Liver (tissue), 10 donors: Measurements from ENCODE around the gene PGAM5. TPM values are rescaled to one million over a fixed set of nuclear protein-coding genes. Genes with fewer than 3 reads are reported as not detected.

Experiments used
- DNase-seq: peaks from one replicate; pipeline ENCODE4 v3.0.0-alpha.2; 2017; ENCODE audit warnings: low spot score
- H3K27ac ChIP-seq, 2 donors: one replicate each; pipeline ENCODE4 v1.7.0; 2013; ENCODE audit warnings: inconsistent platforms in 2 of 2, low read length in 2 of 2, control low read depth in 1 of 2, low read depth in 1 of 2, mild to moderate bottlenecking in 1 of 2
- H3K27me3 ChIP-seq, 4 donors: one replicate each; pipeline versions ENCODE4 v1.6.1 to v1.7.0; 2013; ENCODE audit warnings: low read length in 3 of 4, inconsistent platforms in 1 of 4, mild to moderate bottlenecking in 1 of 4, moderate library complexity in 1 of 4; ENCODE audit not compliant: control insufficient read depth in 4 of 4, insufficient read depth in 4 of 4
- H3K36me3 ChIP-seq, 4 donors: one replicate each; pipeline versions ENCODE4 v1.6.1 to v1.7.0; 2013; ENCODE audit warnings: low read length in 3 of 4, mild to moderate bottlenecking in 3 of 4, low read depth in 1 of 4, moderate library complexity in 1 of 4; ENCODE audit not compliant: control insufficient read depth in 4 of 4, insufficient read depth in 3 of 4
- H3K4me1 ChIP-seq, 4 donors: one replicate each; pipeline versions ENCODE4 v1.6.1 to v1.7.0; 2013; ENCODE audit warnings: low read length in 3 of 4, mild to moderate bottlenecking in 3 of 4, moderate library complexity in 1 of 4; ENCODE audit not compliant: control insufficient read depth in 4 of 4, insufficient read depth in 4 of 4
- H3K4me3 ChIP-seq, 3 donors: one replicate each; pipeline versions ENCODE4 v1.6.1 to v1.7.0; 2013; ENCODE audit warnings: low read length in 3 of 3, control low read depth in 1 of 3, low read depth in 1 of 3, mild to moderate bottlenecking in 1 of 3
- H3K9ac ChIP-seq, 2 donors: one replicate each; pipeline ENCODE4 v1.7.0; 2013; ENCODE audit warnings: low read length in 2 of 2, mild to moderate bottlenecking in 2 of 2, moderate library complexity in 2 of 2, control low read depth in 1 of 2, low read depth in 1 of 2
- H3K9me3 ChIP-seq, 4 donors: one replicate each; pipeline versions ENCODE4 v1.6.1 to v1.7.0; 2013; ENCODE audit warnings: low read length in 3 of 4; ENCODE audit not compliant: control insufficient read depth in 4 of 4
- EGR1 ChIP-seq, 2 donors: IDR thresholded peaks; 2 replicates each; pipeline ENCODE4 v1.6.1; 2016 to 2018; ENCODE audit warnings: antibody characterized with exemption in 2 of 2, low read depth in 2 of 2
- FOXA2 ChIP-seq: IDR thresholded peaks from 2 replicates; pipeline ENCODE4 v1.6.1; 2016; ENCODE audit warnings: antibody characterized with exemption
- HNF4A ChIP-seq, 2 donors: conservative IDR thresholded peaks; 2 replicates each; pipeline ENCODE4 v1.6.1; 2016; ENCODE audit warnings: antibody characterized with exemption in 2 of 2, mild to moderate bottlenecking in 2 of 2
- HNF4G ChIP-seq: IDR thresholded peaks from 2 replicates; pipeline ENCODE4 v1.6.1; 2016; ENCODE audit warnings: antibody characterized with exemption
- JUND ChIP-seq, 2 donors: IDR thresholded peaks; 2 replicates each; pipeline ENCODE4 v1.6.1; 2016; ENCODE audit warnings: antibody characterized with exemption in 2 of 2
- NR2F2 ChIP-seq: IDR thresholded peaks from 2 replicates; pipeline ENCODE4 v1.6.1; 2016; ENCODE audit warnings: antibody characterized with exemption
- RAD21 ChIP-seq, 2 donors: IDR thresholded peaks; 2 replicates each; pipeline ENCODE4 v1.6.1; 2016; ENCODE audit warnings: antibody characterized with exemption in 2 of 2, mild to moderate bottlenecking in 2 of 2
- RXRA ChIP-seq, 2 donors: IDR thresholded peaks; 2 replicates each; pipeline ENCODE4 v1.6.1; 2017 to 2018; ENCODE audit warnings: antibody characterized with exemption in 2 of 2, mild to moderate bottlenecking in 1 of 2
- SP1 ChIP-seq: IDR thresholded peaks from 2 replicates; pipeline ENCODE4 v1.6.1; 2018; ENCODE audit warnings: antibody characterized with exemption, mild to moderate bottlenecking
- YY1 ChIP-seq: IDR thresholded peaks from 2 replicates; pipeline ENCODE4 v1.6.1; 2016; ENCODE audit warnings: antibody characterized with exemption, mild to moderate bottlenecking
- WGBS: extraction: QIAGEN DNeasy Blood & Tissue Kit; methylation state at CpG from one replicate; pipeline ENCODE4 v1.1.7; 2013; 5-methylcytosine and 5-hydroxymethylcytosine counted together
- polyA plus RNA-seq, 2 donors: library from polyadenylated mRNA; stranded (reverse) in 1 of 2; unstranded in 1 of 2; fragments of 200-250 nt in 1 of 2; fragments of >200 nt in 1 of 2; fragmentation: Nextera tagmentation in 1 of 2; extraction: Ambion mirVana in 1 of 2; gene quantifications; one replicate each; pipeline versions ENCODE4 v1.2.1 to v1.2.3, GENCODE V29; 2013 to 2015
- small RNA-seq: library from RNA; depleted of rRNA; stranded (forward); fragments of <200 nt; gene quantifications from one replicate; pipeline ENCODE3, GENCODE V24; 2014
- total RNA-seq, 2 donors: library from RNA; depleted of rRNA; stranded (reverse); fragments of >200 nt; gene quantifications; one replicate each; pipeline ENCODE4 v1.2.3, GENCODE V29; 2014
- TF ChIP-seq, protein P1 (sequence below): IDR thresholded peaks from 2 replicates; pipeline ENCODE4 v1.6.1; 2016; ENCODE audit warnings: antibody characterized with exemption
- TF ChIP-seq, protein P2 (sequence below): IDR thresholded peaks from 2 replicates; pipeline ENCODE4 v1.6.1; 2016; ENCODE audit warnings: antibody characterized with exemption, mild to moderate bottlenecking
- TF ChIP-seq, protein P3 (sequence below): IDR thresholded peaks from 2 replicates; pipeline ENCODE4 v1.6.1; 2016; ENCODE audit warnings: antibody characterized with exemption
- donor health status: healthy.
- donor health status: healthy.
- donor health status: healthy.
- donor health status: healthy.
- donor health status: healthy.

The PGAM5 gene
- total and polyA plus RNA-seq, 4 donors = 6.3 to 34.0 (median 22.2) TPM

DNA sequence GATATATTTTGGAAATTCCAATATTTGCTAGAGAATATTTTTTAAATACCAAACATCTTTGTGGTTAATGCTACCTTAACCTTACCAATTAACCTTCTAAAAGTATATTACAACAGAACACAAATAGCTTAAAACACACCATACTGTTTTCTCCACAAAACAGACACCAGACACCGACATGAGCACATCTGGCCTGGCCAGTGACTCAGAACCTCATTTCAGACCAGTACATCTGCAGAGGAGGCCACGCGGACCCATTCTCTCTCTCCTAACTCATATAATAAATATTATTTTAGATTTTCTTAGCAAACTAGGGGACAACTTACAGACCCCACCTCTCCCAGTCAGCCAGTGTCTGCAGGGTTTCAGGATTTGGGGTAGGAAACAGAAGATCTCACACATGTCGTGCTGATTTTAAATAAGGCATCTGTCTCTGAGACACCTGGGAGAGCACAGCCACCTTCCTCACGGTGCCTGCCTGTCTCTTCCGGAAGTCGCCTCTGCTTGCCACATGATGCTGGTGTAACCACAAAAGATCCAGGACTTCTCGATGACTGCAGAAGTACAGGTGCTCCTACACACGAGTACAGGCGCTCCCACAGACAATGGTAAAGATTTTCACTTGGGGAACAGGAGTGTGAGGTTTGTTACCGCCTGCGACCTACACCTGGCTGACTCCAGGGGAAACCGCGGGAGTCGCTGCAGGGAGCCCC is 60.6 kb downstream of the PGAM5 start:
- peaks cover 0 to 9% (median 2%) of the 10 kb centered on the region in 4 donors for H3K4me1 ChIP-seq
- no peaks in the 10 kb centered on the region for H3K27me3 ChIP-seq
- H3K36me3 ChIP-seq = peaks cover 12 to 54% (median 30%) of the 10 kb centered on the region in 4 donors
- H3K9ac ChIP-seq = no peak overlapping the region
- no peak overlapping the region for H3K27ac ChIP-seq
- WGBS = 93% methylated on average over 15 of the region's 15 CpGs
- TF ChIP-seq HNF4A (conservative IDR thresholded peaks at IDR 0.05) (no peak), YY1 (no peak), EGR1 (IDR thresholded peaks at IDR 0.05; ENCODE audit: low read depth in 2 of 2) (no peak), FOXA2 (no peak), JUND (IDR thresholded peaks at IDR 0.05) (no peak), SP1 (no peak), NR2F2 (no peak), RXRA (IDR thresholded peaks at IDR 0.05) (no peak), RAD21 (IDR thresholded peaks at IDR 0.05) (no peak), HNF4G (no peak)
- TF ChIP-seq, protein P1, sequence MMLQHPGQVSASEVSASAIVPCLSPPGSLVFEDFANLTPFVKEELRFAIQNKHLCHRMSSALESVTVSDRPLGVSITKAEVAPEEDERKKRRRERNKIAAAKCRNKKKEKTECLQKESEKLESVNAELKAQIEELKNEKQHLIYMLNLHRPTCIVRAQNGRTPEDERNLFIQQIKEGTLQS = no peak
- TF ChIP-seq, protein P2, sequence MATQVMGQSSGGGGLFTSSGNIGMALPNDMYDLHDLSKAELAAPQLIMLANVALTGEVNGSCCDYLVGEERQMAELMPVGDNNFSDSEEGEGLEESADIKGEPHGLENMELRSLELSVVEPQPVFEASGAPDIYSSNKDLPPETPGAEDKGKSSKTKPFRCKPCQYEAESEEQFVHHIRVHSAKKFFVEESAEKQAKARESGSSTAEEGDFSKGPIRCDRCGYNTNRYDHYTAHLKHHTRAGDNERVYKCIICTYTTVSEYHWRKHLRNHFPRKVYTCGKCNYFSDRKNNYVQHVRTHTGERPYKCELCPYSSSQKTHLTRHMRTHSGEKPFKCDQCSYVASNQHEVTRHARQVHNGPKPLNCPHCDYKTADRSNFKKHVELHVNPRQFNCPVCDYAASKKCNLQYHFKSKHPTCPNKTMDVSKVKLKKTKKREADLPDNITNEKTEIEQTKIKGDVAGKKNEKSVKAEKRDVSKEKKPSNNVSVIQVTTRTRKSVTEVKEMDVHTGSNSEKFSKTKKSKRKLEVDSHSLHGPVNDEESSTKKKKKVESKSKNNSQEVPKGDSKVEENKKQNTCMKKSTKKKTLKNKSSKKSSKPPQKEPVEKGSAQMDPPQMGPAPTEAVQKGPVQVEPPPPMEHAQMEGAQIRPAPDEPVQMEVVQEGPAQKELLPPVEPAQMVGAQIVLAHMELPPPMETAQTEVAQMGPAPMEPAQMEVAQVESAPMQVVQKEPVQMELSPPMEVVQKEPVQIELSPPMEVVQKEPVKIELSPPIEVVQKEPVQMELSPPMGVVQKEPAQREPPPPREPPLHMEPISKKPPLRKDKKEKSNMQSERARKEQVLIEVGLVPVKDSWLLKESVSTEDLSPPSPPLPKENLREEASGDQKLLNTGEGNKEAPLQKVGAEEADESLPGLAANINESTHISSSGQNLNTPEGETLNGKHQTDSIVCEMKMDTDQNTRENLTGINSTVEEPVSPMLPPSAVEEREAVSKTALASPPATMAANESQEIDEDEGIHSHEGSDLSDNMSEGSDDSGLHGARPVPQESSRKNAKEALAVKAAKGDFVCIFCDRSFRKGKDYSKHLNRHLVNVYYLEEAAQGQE = no peak
- TF ChIP-seq, protein P3, sequence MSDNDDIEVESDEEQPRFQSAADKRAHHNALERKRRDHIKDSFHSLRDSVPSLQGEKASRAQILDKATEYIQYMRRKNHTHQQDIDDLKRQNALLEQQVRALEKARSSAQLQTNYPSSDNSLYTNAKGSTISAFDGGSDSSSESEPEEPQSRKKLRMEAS = no peak
- no peaks in the 10 kb centered on the region for H3K9me3 ChIP-seq
- DNase-seq = no peak
- H3K4me3 ChIP-seq = no peak overlapping the region

Small RNA genes within 50 kb of the gene (small RNA-seq; reads per million reads assigned to genes)
- gene RNA5SP379 = not detected

Other genes with a start within 250 kb of the PGAM5 start
- gene FBRSL1, start 220.7 kb upstream of the PGAM5 start, total RNA-seq = 1 to 10 TPM; 4.4 to 6.8 TPM
- gene FBRSL1, start 220.7 kb upstream of the PGAM5 start, polyA plus RNA-seq = 10 to 100 TPM in 1 of 2 donors, 1 to 10 TPM in 1; 2.5 to 35.5 TPM
- 1 to 10 TPM in 1 of 2 donors, not detected in 1; 2.6 TPM for gene LRCOL1, start 100.3 kb upstream of the PGAM5 start, total RNA-seq
- 10 to 100 TPM in 1 of 2 donors, 1 to 10 TPM in 1; 5.9 to 40.7 TPM for gene LRCOL1, start 100.3 kb upstream of the PGAM5 start, polyA plus RNA-seq
- gene P2RX2, start 92.1 kb upstream of the PGAM5 start, total RNA-seq = not detected
- not detected for gene P2RX2, start 92.1 kb upstream of the PGAM5 start, polyA plus RNA-seq
- gene POLE, start 23.5 kb upstream of the PGAM5 start, total RNA-seq = 10 to 100 TPM; 31.0 to 39.2 TPM
- gene POLE, start 23.5 kb upstream of the PGAM5 start, polyA plus RNA-seq = 1 to 10 TPM; 7.6 to 8.4 TPM
- gene PXMP2, start 23.3 kb upstream of the PGAM5 start, total RNA-seq = 100 to 1,000 TPM in 1 of 2 donors, 10 to 100 TPM in 1; 43.8 to 117 TPM
- 100 to 1,000 TPM; 153 to 259 TPM for gene PXMP2, start 23.3 kb upstream of the PGAM5 start, polyA plus RNA-seq
- gene ANKLE2, start 51.0 kb downstream of the PGAM5 start, total RNA-seq = 10 to 100 TPM; 19.8 to 24.1 TPM
- gene ANKLE2, start 51.0 kb downstream of the PGAM5 start, polyA plus RNA-seq = 10 to 100 TPM in 1 of 2 donors, 1 to 10 TPM in 1; 8.4 to 11.1 TPM
- gene GOLGA3, start 118.0 kb downstream of the PGAM5 start, total RNA-seq = 10 to 100 TPM; 21.5 to 43.0 TPM
- gene GOLGA3, start 118.0 kb downstream of the PGAM5 start, polyA plus RNA-seq = 10 to 100 TPM in 1 of 2 donors, 1 to 10 TPM in 1; 5.0 to 10.0 TPM
- gene CHFR, start 176.8 kb downstream of the PGAM5 start, total RNA-seq = 10 to 100 TPM; 21.7 to 23.4 TPM
- 1 to 10 TPM; 7.0 to 7.5 TPM for gene CHFR, start 176.8 kb downstream of the PGAM5 start, polyA plus RNA-seq
- gene ZNF605, start 245.5 kb downstream of the PGAM5 start, total RNA-seq = 1 to 10 TPM; 3.6 to 9.5 TPM
- 1 to 10 TPM; 1.2 to 3.5 TPM for gene ZNF605, start 245.5 kb downstream of the PGAM5 start, polyA plus RNA-seq